ENCODE measurements around the gene SRP9. TPM values are rescaled to one million over a fixed set of nuclear protein-coding genes. Genes with fewer than 3 reads are reported as not detected.
A peak's percentile ranks its signal among the peaks of the same experiment; 100 is the strongest.

Gene SRP9
- total RNA-seq, 2 donors from 2014 or later: 48.5 to 86.6 TPM

GRCh38 chr1:225749706-225750105 lies 27.9 kb upstream of the SRP9 start:
- WGBS, 2 donors: 91 to 95% methylated on average over 3 of the region's 3 CpGs
- DNase-seq (no peak), ATAC-seq (no peak)
- Histone ChIP-seq H3K4me3 (no peak overlapping the region), H3K27me3 (no peaks in the 10 kb centered on the region), H3K36me3 (replicated peaks in 1 of 2; ENCODE audit: insufficient read depth in 1 of 2, low read depth in 2 of 2) (no peaks in the 10 kb centered on the region), H3K9me3 (no peaks in the 10 kb centered on the region), H3K4me1 (peaks cover 35% of the 10 kb centered on the region), H3K27ac (no peak overlapping the region)
- intact Hi-C loops (cut with DNase I): no loop called here
- no peak for TF ChIP-seq POLR2A (IDR thresholded peaks at IDR 0.05)

GRCh38 chr1:225750420-225750819 lies 27.2 kb upstream of the SRP9 start:
- DNase-seq (no peak), ATAC-seq (no peak)
- intact Hi-C loops (cut with DNase I): no loop called here
- Histone ChIP-seq H3K4me1 (peaks cover 42% of the 10 kb centered on the region), H3K27ac (no peak overlapping the region), H3K9me3 (no peaks in the 10 kb centered on the region), H3K27me3 (no peaks in the 10 kb centered on the region), H3K4me3 (no peak overlapping the region), H3K36me3 (replicated peaks in 1 of 2; ENCODE audit: insufficient read depth in 1 of 2, low read depth in 2 of 2) (no peaks in the 10 kb centered on the region)
- 57 to 60% methylated on average over 4 of the region's 4 CpGs for WGBS, 2 donors
- TF ChIP-seq, protein P1, sequence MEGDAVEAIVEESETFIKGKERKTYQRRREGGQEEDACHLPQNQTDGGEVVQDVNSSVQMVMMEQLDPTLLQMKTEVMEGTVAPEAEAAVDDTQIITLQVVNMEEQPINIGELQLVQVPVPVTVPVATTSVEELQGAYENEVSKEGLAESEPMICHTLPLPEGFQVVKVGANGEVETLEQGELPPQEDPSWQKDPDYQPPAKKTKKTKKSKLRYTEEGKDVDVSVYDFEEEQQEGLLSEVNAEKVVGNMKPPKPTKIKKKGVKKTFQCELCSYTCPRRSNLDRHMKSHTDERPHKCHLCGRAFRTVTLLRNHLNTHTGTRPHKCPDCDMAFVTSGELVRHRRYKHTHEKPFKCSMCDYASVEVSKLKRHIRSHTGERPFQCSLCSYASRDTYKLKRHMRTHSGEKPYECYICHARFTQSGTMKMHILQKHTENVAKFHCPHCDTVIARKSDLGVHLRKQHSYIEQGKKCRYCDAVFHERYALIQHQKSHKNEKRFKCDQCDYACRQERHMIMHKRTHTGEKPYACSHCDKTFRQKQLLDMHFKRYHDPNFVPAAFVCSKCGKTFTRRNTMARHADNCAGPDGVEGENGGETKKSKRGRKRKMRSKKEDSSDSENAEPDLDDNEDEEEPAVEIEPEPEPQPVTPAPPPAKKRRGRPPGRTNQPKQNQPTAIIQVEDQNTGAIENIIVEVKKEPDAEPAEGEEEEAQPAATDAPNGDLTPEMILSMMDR (IDR thresholded peaks at IDR 0.05): no peak
- TF ChIP-seq POLR2A (IDR thresholded peaks at IDR 0.05): no peak

GRCh38 chr1:225750875-225751824 lies 26.5 kb upstream of the SRP9 start:
- H3K27ac ChIP-seq: no peak overlapping the region
- H3K9me3 ChIP-seq: no peaks in the 10 kb centered on the region
- peaks cover 43% of the 10 kb centered on the region for H3K4me1 ChIP-seq
- no peaks in the 10 kb centered on the region for H3K27me3 ChIP-seq
- no peak for DNase-seq
- TF ChIP-seq POLR2A (IDR thresholded peaks at IDR 0.05): no peak
- TF ChIP-seq, protein P1 (IDR thresholded peaks at IDR 0.05): no peak
- H3K4me3 ChIP-seq: no peak overlapping the region
- intact Hi-C loops (cut with DNase I): no loop called here
- 76 to 81% methylated on average over 11 of the region's 11 CpGs for WGBS, 2 donors
- H3K36me3 ChIP-seq (replicated peaks in 1 of 2; ENCODE audit: insufficient read depth in 1 of 2, low read depth in 2 of 2): no peaks in the 10 kb centered on the region
- no peak for ATAC-seq

- no peak overlapping the region for H3K4me3 ChIP-seq
- no peak for TF ChIP-seq POLR2A (IDR thresholded peaks at IDR 0.05)
- TF ChIP-seq, protein P1 (IDR thresholded peaks at IDR 0.05): no peak
- no peaks in the 10 kb centered on the region for H3K27me3 ChIP-seq
- WGBS, 2 donors: 26 to 32% methylated on average over 1 of the region's 1 CpG
- H3K9me3 ChIP-seq: no peaks in the 10 kb centered on the region
- peak; percentile 29 for ATAC-seq
- H3K36me3 ChIP-seq (replicated peaks in 1 of 2; ENCODE audit: insufficient read depth in 1 of 2, low read depth in 2 of 2): no peaks in the 10 kb centered on the region
- H3K4me1 ChIP-seq: peaks cover 33% of the 10 kb centered on the region
- peak overlapping the region in 3 of 4 donors; percentile 9 to 40 (median 30) for H3K27ac ChIP-seq
- DNase-seq: no peak
- intact Hi-C loops (cut with DNase I): no loop called here
These were observed 25.4 kb upstream of the SRP9 start for GRCh38 chr1:225752245-225752644.

DNA sequence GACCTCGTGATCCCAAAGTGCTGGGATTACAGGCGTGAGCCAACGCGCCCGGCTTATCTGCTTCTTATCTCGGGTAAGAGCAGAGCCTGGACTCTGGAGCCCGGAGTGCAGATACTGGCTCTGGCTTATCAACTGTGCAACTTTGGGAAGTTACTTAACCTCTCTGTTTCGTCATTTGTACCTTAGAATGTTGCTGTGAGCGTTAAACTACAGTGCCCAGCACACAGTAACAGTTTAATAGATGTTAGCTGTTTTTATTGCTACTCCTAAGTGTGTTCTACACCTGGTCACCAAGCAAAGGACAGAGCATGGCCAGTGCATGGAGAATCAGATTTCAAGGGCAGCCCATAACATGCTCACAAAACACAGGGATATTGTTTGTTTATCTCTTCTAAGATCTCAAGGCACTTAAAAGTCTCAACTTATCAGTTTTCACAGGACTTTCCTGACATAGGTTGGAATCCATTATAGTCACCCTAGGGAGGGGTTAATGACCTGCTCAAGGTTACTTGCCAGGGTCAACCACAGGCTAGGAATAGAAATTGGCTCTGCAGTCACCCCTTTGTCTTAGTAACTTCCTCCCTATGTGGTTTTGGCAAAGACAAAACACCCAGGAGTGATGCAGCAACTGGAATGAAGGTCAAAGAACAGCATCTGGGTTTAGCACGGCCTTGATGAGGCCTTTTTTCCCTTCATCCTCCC lies 22.5 kb upstream of the SRP9 start:
- ATAC-seq (peak; percentile 83), DNase-seq (peak; percentile 47 to 76 (median 68))
- Histone ChIP-seq H3K4me1 (peaks cover 28% of the 10 kb centered on the region), H3K27ac (peak overlapping the region in 3 of 4 donors; percentile 29 to 68 (median 66)), H3K4me3 (no peak overlapping the region), H3K9me3 (no peaks in the 10 kb centered on the region), H3K27me3 (no peaks in the 10 kb centered on the region), H3K36me3 (replicated peaks in 1 of 2; ENCODE audit: insufficient read depth in 1 of 2, low read depth in 2 of 2) (no peaks in the 10 kb centered on the region)
- TF ChIP-seq, protein P1 (IDR thresholded peaks at IDR 0.05): no peak
- TF ChIP-seq POLR2A (IDR thresholded peaks at IDR 0.05): no peak
- WGBS, 2 donors: 9 to 14% methylated on average over 10 of the region's 10 CpGs
- intact Hi-C loops (cut with DNase I): no loop called here
